CD1c-positive myeloid dendritic cell (primary cell): ENCODE measurements around the gene LPGAT1.

Experiments
- DNase-seq: peaks from one replicate; pipeline ENCODE4 v3.0.0-alpha.2; 2016; ENCODE audit errors: extremely low spot score

The LPGAT1 gene

DNA sequence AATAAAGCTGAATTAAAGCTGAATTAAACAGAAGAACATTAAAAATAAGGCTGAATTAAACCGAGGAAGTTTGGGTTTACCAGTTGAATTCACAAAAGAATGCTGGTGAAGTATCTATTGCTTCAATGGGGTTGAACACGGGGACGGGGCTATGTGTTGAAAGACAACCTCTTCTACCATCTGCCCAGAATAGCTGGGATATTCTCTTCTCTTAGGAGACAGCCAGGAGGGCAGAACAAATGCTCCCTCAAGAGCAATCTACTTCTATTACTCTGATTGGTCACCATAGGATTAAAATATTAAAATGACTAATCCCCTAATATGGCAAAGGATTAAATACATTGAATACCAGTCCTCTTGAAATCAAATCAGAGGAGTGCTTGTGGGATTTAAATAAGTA lies 68.4 kb downstream of the LPGAT1 start:
- no peak for DNase-seq

DNA sequence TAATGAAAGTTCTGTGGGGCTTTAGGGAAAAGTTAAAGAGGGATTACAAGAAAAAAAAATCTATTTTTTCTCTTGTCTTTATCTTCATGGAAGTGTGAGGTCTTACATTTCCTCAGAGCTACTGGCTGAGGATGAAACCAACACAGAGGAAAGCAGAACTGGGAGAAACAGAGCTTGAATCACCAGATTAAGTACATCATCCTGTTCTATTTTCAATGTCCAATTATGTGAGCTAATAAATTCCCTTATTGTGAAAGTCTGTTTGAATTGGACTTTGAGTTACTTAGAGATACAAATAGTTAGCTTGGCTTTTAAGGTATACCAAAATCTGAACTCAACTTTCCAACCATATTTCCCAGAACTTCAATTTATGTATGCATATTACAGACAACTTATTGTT lies 69.2 kb downstream of the LPGAT1 start:
- DNase-seq: peak; percentile 25

DNA sequence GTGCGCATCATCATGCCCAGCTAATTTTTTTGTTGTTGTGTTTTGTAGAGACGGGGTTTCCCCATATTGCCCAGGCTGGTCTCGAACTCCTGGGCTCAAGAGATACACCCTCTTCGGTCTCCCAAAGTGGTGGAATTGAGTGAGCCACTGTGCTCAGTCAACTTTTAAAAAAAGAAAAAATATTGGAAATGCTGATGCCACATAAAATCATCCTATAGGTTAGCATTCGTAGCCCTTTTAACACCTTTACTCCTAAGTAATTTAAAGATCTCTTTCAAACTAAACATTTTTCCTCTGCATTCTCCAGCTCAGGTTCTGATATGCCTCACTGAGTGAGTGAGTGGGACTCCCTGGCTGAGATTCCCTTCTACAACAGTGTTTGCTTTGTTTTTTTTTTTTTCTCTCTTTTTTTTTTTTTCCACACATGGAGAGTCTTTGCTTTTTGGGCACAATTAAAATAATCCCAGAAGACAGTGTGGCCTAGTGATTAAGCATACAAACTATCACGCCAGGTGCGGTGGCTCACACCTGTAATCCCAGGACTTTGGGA lies 74.0 kb downstream of the LPGAT1 start:
- no peak for DNase-seq

DNA sequence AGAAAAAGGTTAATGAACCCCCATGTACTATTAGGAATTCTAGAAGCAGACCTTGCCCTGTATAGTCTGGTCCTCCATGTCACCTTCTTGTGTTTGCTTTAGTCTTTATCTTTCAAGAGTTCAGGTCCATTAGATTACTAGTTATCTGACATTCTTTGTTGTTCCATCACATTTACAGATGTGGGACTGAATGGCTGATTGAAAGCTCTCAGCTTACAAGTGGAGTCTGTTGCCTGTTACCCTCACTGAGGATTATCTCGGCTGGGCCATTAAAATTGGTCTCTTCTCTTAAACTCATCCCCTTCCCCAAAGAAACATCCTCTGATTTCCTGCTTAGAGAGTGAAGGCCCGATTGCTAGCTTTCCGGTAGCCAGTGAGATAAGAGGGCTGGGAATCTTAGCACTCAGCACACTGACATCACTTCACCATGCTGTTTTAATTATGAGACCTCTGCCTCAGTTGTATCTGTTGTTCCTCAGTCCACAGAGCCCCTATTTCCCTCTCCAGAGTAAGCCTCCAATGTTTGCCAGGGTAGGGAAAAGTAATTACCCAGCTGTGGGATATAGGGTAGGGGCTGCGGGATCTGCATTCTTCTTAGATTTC lies 76.8 kb downstream of the LPGAT1 start:
- no peak for DNase-seq

DNA sequence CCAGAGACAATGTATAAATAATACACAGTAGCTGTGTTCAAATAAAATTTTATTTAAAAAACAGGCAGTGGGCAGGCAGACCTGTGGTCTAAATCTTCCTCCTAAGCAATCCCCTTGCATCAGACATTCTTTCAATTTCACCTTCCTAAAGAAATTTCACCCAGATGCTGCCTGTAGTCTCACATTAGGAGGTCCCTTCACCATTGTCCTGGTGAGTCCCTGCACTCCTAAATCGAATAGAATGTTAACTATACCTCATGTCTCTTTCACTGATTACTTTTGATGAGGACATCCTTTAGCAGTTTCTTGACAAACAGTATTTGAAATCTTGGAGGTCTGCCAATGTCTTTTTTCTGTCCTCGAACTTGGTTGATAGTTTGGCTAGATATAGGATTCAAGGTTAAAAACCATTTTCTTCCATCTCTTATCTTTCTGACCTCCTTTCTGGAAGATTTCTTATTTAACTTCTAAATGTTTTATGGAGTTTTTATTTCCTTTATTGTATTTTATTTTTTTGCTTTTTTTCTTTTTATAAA lies 77.5 kb downstream of the LPGAT1 start:
- DNase-seq: no peak

DNA sequence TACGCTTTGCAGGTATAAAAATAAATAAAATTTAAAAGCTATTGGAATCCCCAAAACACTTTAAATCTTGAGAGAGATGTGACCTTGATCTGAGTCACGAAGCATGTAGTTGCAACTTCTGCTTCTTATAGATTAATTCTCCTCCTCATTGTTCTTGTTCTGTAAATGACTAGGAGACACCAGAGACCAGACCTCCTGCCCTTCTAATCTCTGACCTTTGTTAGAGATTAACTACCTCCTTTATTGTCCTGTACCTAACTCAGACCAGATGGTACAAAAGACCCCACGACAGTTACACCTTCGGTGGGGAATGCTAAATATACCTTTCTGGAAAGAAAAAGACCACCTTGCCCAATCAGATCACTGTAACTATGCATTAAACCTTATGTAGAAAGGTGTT lies 78.2 kb downstream of the LPGAT1 start:
- DNase-seq: no peak

DNA sequence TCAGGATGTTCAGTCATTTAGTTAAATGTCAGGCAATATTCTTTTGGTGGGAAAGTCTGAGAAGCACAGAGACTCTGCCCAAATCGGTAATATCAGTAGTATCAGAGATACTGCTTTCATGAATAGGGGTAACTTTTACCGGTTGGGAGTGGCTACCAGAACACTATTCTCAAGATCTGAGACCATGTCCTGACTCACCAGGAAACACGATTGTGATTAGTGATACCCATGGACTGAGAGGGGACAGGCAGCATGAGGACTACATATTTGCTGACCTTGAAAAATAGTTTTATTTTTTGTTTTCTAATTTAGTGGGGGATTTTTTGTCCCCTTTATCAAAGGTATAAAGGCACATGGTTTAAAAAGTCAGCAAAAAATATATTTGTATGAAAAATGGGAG lies 79.1 kb downstream of the LPGAT1 start:
- no peak for DNase-seq

DNA sequence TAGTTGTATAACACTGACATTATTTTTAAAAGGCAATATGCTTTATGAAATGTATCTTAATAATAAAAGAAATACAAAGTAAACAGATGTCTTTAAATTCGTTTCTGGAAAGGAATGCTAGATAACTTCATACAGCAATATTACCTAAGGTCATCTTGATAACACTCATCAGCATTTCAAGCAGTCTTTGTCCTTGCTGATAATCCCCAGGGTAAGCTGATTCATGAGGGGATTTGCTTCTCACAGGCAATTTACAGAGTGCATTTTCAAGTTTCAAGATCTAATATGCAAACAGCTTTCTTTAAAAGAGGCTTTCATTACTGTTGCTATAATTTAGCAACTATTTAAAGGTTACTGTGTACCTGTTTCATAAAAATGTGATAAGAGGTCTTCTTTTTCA lies 80.0 kb downstream of the LPGAT1 start:
- DNase-seq: no peak

DNA sequence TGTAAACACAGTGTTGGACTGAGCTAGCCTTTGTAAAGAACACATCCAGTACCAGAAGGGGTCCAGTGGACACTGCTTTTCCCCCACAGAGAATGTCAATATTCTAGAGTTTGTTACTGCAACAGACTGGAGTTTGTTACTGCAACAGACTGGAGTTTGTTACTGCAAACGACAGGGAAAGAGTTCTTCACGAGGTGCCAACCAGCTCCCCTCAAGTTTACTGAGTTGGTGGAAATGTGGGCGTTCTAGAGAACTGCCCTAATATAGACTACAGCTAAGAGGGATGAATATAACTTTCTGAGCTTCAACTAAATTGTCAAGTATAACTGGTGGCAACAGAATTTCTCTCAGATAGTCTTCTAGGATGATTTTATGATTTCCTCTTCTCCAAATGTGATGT lies 81.3 kb downstream of the LPGAT1 start:
- DNase-seq: no peak

DNA sequence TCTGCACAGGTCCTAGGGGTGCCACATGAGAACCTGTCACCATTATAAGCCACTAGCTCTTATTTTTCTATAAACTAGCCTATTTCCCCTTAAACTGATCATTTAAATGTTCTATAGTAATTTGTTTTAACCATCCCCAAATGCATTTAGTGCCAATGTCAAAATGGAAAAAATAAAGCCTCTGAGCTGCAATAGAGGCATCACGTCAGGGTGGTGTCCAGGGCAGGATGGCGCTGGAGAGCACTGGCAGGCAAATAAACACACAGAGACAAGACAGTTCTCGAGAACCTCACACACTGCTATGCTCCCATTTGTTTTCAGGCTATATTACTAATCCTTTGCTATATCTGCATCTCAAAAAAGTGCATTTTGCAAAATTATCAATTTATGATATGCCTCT lies 81.8 kb downstream of the LPGAT1 start:
- DNase-seq: no peak

DNA sequence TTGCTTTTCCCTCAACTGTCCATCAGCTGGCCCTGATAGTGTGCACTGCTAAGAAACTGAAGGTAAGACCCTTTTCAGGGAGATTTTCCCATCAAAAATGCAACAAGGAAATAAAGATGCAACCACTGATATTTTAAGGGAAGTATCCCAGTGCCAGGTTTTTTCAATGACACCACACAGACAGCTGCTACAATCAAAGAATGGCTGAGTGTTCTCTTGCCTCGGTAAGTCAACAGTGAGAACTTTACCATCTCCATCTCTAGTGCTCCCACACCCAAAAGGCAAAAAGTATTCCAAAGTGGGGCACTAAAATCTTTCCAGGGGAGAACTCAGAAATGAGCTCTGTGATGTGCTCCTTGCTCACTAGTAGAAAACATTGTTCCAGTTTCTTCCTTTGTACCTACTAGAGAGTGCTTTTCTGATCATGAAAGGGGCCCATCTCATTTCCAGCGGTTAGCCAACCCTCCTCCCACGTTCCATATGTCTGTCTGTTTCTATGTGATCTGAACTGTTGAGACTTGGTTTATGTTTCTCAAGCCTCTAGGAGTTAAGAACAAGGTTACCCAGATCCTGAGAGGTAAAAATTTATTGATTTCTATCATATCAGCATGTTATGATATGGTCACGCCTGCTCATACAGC lies 87.6 kb downstream of the LPGAT1 start:
- DNase-seq: no peak

DNA sequence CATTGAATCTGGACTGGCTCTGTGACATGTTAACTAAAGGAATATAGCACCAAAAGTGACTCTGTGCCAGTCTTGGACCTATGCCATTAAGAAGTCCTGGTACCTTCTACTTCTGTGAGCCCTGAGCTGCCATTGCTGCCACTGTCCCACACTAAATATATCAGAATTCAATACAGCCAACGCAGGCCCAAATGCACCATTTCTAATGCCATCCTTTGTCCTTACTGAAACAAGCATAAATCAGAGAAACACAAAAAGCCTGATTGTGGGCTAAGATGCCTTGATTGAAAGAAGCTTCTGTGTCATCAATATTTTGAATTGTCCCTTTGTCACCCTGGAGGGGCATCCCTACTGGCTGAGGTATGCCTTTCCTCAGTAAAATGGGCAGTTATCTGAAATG lies 88.3 kb downstream of the LPGAT1 start:
- DNase-seq: no peak

DNA sequence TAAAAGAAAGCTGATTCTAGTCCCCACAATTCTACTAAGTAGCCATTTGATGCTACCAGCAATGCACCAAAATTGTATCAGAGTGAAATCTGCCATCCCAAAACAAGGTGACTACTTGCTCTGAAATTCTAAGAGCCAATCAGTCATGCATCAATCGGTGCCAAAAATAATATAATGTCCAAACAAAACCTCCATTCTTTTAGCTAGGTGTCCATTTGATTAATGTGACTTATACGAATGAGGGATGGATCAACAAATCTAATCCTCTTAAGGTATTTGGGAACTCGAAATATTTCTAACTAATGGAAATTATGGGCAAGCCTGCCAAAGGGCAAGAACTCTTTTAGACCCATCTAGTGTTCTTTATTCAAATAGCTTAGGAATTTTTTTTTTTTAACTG lies 88.8 kb downstream of the LPGAT1 start:
- no peak for DNase-seq

DNA sequence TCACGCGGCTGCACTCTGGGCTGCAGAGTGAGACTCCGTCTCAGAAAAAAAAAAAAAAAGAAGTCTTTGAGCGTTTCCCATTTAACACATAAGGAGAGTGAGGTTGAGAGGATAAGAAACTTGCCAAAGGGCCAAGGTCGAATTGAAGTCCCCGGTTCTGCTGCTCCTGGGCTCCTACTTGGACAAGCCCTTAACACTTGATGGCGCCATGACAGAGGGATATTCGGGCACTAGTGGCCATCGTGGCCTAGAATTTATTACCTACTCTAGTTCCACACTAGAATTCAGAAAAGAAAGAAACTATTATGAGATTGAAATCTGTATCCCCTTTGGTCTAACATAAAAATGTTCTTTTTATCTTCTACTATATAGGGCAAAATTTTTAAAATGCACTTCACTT lies 89.4 kb downstream of the LPGAT1 start:
- DNase-seq: no peak

DNA sequence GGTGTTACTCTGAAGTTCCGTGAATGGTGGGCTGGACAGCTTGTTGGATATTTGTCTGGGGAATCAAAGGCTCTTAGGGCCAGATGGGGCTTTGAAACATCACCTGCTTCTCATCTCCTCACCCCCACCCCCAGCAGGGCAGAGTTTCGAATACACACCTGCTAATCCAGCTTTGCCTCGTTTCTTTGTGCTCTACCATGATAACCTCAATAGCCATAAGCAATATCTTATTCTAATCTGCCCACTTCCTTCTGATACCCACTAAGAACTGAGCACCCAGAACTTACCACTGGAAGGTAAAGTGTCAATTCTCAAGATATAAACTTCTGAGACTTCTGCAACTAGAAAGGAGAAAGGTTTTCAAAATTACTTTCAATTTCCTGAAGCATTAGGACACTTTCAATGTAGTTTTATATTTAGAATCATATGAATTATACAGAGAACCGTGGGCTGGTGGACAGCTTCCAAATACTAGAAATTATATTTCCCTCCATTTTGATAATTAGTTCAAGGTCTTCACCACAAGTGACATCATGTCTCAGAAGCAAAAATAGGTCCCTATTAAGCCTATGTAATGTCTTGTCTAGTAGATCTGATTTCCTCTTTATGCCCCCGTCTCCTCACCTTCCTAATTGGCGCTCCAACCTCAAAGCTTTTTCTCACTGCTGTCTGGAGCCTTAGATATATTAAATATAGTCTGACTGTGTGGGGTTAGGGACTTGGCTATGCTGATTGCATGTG lies 90.7 kb downstream of the LPGAT1 start:
- DNase-seq: no peak

DNA sequence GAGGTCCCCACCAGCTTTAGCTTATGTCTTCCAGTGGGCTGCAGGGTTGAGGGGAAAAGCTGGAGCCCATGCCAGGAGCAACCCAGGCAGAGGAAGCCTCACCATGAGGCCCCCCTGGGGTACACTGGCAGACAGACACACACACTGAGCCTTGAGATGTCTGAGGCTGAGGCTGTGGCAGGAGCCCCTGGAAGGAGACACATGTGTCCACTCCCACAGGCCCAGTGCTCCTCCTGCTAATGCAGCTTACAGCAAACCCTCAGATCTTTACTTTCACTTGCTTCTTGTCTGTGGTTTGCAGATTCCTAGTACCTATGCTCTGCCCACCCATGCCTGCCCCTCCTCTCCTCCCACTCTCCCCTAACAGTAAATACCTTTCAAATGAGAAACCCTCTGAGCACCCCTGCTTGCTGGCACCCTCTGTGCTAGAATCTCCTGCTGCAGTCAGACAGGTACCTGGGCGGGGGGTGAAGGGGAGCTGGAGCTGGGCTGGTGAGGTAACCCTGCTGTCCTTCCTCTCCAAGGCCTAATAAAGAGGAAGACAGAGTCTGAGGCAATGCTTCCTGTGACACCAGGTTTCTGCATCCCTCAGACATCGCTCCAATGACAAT lies 91.8 kb downstream of the LPGAT1 start:
- peak; percentile 17 for DNase-seq

DNA sequence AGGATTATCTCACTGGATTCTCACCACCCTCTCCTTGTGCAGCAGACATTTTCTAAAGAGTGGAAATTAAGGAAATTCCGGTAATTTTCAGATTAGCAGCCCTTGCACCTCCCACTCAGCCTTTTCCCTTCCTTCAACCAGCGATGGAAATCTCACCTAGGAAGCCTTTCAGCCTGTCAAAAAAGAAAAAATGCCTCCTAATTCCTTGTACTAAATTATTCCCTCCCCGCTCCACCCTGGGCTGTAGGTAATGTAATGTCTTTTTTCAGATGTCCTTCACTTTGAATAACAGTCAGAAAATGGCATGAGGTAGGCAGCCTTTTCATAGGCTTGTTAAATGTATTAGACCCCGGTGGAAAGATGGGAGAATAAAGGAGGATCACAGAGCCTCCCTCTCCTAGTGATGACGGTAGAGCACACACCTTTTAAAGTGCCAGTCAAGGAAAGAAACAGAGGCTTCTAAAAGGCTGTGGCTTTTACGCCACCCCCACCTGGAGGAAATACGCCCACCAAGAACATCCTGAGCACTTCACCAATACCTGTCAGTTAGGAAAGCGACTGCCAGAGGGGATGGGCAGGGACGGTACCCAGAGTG lies 92.4 kb downstream of the LPGAT1 start:
- no peak for DNase-seq

DNA sequence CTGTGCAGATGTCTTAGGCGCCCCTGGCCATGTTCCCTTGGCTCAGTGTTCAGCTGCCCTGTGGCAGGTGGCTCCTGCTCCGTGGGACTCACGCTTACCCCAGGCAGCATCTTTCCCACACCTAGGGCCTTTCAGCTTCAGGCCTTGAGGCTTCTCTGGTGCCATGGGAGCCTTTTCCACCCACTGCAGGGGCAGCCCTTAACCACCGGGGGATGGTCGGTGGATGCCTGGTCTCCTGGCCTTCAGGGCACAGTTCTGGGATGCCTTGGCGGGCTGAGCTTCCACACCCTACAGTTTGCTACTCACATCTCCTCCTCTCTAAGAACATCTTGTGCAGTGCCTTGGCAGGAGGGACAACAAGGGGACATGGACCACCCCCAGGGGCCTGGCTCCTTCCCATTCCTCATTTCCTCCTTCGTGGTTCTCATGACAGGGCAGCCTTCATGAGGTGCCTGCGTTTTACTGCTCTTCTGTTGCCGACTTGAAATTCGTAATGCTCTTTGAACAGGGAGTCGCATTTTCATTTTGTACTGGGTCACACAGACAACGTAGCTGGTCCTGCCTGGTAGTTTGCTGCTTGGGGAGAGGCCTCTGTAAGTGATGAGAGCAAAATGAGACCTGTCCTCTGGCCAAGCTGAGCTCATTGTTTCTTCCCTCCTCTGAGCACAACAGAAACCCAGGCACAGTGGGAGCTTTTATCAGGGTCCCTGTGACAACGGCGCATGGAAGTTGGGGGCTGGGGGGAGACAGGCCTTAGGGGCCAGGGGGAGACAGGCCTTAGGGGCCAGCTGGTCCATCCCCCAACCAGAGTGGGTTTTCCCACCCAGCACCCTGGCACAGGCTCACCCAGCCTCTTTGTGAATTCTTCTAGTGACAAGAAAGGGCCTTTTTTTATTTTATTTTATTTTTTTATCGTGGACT lies 93.2 kb downstream of the LPGAT1 start:
- no peak for DNase-seq

DNA sequence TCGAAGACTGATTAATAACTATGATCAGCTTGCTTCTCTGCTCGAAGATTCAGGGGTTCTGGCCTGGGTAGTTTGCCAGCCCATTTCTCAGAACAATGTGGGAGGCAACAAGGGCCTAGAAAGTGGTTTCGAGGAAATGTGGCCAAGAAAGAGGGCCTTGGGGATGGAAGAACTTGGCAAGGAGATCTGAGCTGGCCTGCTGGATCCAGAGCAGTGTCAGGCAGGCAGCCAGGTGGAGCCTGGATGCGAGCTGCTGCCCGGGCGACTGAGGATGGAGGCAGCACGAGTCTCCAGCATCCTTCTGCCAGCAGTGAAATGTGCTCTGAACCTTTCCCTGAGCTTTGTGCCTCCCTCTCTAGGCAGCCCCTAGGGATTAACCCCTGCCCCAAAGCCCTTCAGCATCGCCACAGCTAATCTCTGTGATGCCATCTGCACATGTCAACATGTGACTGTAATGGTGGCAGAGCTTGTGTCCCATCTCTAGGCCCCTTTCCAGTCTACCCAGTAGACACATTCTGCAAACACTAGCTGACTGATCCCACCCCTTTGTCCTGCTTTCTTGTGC lies 94.1 kb downstream of the LPGAT1 start:
- DNase-seq: no peak
